Spinal cord (tissue), 10 donors: ENCODE data around the gene TFDP1. TPM values are rescaled to one million over a fixed set of nuclear protein-coding genes. Genes with fewer than 3 reads are reported as not detected.
"Not testable (repeated sequence)": the region's sequence is repeated elsewhere in the genome, so short reads cannot be mapped to it uniquely, and the experiment has no call there.

Experiments used
- DNase-seq, 6 donors: peaks; one replicate each; pipeline versions ENCODE4 v3.0.0 to v3.0.0-alpha.2; 2013 to 2015; ENCODE audit warnings: low spot score in 6 of 6, low read depth in 4 of 6
- H3K27ac ChIP-seq: one replicate; pipeline ENCODE4 v1.5.1; 2013; ENCODE audit warnings: low read depth, low read length, control low read depth
- H3K27me3 ChIP-seq: one replicate; pipeline ENCODE4 v1.6.1; 2013; ENCODE audit warnings: low read length; ENCODE audit not compliant: control insufficient read depth, insufficient read depth
- H3K36me3 ChIP-seq: one replicate; pipeline ENCODE4 v1.6.1; 2013; ENCODE audit warnings: low read length; ENCODE audit not compliant: control insufficient read depth, insufficient read depth
- H3K4me1 ChIP-seq: one replicate; pipeline ENCODE4 v1.6.1; 2013; ENCODE audit warnings: low read length; ENCODE audit not compliant: control insufficient read depth, insufficient read depth
- H3K4me3 ChIP-seq: one replicate; pipeline ENCODE4 v1.5.1; 2013; ENCODE audit warnings: low read depth, low read length, control low read depth
- H3K9me3 ChIP-seq: one replicate; pipeline ENCODE4 v1.6.1; 2013; ENCODE audit warnings: low read length; ENCODE audit not compliant: control insufficient read depth, insufficient read depth
- WGBS: methylation state at CpG from one replicate; pipeline ENCODE4 v1.1.5; 2013; ENCODE audit warnings: missing lambda C conversion rate; ENCODE audit not compliant: insufficient coverage; 5-methylcytosine and 5-hydroxymethylcytosine counted together
- polyA plus RNA-seq, 2 donors: library from polyadenylated mRNA; unstranded; fragments of 120-200 nt; gene quantifications; one replicate each; pipeline ENCODE4 v1.2.1, GENCODE V29; 2013; ENCODE audit not compliant: insufficient read length in 2 of 2
- total RNA-seq, 2 donors: library from RNA; depleted of rRNA in 1 of 2; stranded (reverse); fragments of 120-200 nt in 1 of 2; fragments of >200 nt in 1 of 2; gene quantifications; one replicate each; pipeline versions ENCODE4 v1.2.3 to v1.2.4, GENCODE V29; 2013 to 2014
- donor health status: healthy.

Gene TFDP1
- total and polyA plus RNA-seq, 4 donors, result 43.9 to 87.7 (median 63.8) TPM

- DNase-seq, H3K27me3 ChIP-seq, H3K27ac ChIP-seq, H3K9me3 ChIP-seq, H3K4me1 ChIP-seq, H3K4me3 ChIP-seq: not testable (repeated sequence)
- 99% methylated on average over 14 of the region's 21 CpGs for WGBS
- peaks cover 54% of the 10 kb centered on the region for H3K36me3 ChIP-seq
Measured at GRCh38 chr13:113594066-113594821, 9.7 kb downstream of the TFDP1 start.

GRCh38 chr13:113595131-113595530 lies 10.6 kb downstream of the TFDP1 start:
- H3K9me3 ChIP-seq, result no peaks in the 10 kb centered on the region

GRCh38 chr13:113596321-113597200 lies 12.0 kb downstream of the TFDP1 start:
- H3K4me1 ChIP-seq, result peaks cover 7% of the 10 kb centered on the region
- no peak overlapping the region for H3K27ac ChIP-seq
- H3K36me3 ChIP-seq, result peaks cover 67% of the 10 kb centered on the region
- no peak for DNase-seq
- WGBS, result 96% methylated on average over 22 of the region's 27 CpGs
- H3K9me3 ChIP-seq, result peaks cover 2% of the 10 kb centered on the region
- H3K27me3 ChIP-seq, result no peaks in the 10 kb centered on the region
- H3K4me3 ChIP-seq, result no peak overlapping the region

More at GRCh38 chr13:113595131-113595530, 10.6 kb downstream of the TFDP1 start:
- DNase-seq, result no peak
- H3K4me3 ChIP-seq, result no peak overlapping the region
- no peak overlapping the region for H3K27ac ChIP-seq
- no peaks in the 10 kb centered on the region for H3K27me3 ChIP-seq
- H3K36me3 ChIP-seq, result peaks cover 54% of the 10 kb centered on the region
- H3K4me1 ChIP-seq, result peaks cover 7% of the 10 kb centered on the region
- 91% methylated on average over 1 of the region's 8 CpGs for WGBS

DNA sequence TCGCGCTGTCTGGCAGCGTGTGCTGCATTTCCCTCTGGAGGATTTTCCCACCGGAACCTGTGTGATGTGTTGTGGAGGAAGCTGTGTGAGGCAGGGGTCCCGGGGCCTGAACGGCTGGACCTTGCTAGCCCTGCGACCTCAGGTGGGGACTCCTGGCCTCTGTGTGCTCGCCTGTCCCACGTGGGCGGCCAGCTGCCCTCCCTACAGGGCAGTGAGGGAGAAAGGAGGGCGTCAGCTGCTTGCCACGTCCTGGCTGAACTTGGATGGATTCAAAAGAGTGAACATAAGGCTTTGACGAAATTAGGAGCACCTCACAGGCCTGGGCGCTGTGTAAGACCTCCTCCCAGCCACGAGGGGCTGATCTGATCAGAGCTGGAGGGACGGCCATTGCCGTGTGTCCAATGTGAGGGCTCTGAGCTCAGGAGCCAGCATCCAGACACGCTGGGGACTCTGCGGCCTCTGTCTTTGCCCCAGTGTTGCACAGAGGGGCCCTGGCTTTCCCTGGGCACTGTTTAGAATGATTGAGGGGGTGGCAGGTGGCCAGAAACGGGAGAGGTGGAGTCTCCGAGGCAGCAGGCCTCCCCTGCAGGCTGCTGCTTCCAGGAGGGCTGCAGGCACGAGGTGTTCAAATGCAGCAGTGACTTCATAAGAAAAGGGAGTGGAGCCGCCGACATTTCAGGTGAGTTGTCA lies 13.0 kb downstream of the TFDP1 start:
- Histone ChIP-seq H3K4me1 (peaks cover 12% of the 10 kb centered on the region), H3K27me3 (no peaks in the 10 kb centered on the region), H3K4me3 (no peak overlapping the region), H3K36me3 (peaks cover 70% of the 10 kb centered on the region), H3K9me3 (peaks cover 2% of the 10 kb centered on the region), H3K27ac (no peak overlapping the region)
- WGBS, result 80% methylated on average over 22 of the region's 24 CpGs
- DNase-seq, result no peak

DNA sequence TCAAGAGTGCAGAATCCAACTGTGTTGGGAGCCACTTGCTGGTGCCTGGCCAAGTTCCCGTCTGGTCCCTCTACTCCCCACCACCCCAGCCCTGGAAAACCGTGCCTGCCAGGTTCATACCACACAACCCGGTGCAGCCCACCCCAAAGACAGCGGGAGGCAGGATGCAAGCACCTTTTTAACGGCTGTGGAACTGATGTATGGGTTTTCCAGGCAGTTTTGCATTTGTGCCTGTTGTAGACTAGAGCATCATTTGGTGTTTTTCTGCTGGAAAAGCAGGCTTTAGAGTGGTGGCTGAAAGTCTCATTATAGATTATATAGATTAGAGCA lies 13.5 kb downstream of the TFDP1 start:
- no peak overlapping the region for H3K27ac ChIP-seq
- WGBS, result 100% methylated on average over 2 of the region's 5 CpGs
- H3K9me3 ChIP-seq, result peaks cover 2% of the 10 kb centered on the region
- H3K4me3 ChIP-seq, result no peak overlapping the region
- no peaks in the 10 kb centered on the region for H3K27me3 ChIP-seq
- DNase-seq, result no peak
- H3K4me1 ChIP-seq, result peaks cover 15% of the 10 kb centered on the region
- peaks cover 66% of the 10 kb centered on the region for H3K36me3 ChIP-seq

DNA sequence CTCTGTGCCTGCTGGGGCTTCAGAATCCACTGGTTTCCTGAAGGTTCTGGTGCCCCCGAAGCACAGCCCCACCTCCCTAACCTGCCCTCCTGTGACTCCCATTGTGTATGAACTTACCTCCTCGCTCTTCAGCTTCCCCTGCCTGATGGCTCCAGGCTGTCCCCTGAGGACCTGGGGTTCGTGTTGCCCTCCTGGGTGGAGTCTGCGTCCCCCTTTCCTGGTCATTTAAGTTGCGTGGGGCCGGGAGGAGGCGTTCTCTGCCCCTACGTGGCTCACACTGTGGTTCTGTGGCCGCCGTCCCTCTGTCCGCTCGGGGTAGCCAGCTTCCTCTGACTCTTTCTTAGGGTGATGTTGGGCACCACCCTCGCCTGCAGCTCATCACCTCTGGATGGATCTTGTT lies 13.9 kb downstream of the TFDP1 start:
- WGBS, result 95% methylated on average over 13 of the region's 13 CpGs
- Histone ChIP-seq H3K36me3 (peaks cover 64% of the 10 kb centered on the region), H3K9me3 (peaks cover 2% of the 10 kb centered on the region)

GRCh38 chr13:113599391-113599790 lies 14.8 kb downstream of the TFDP1 start:
- 98% methylated on average over 12 of the region's 12 CpGs for WGBS
- H3K27ac ChIP-seq, result no peak overlapping the region
- H3K4me1 ChIP-seq, result peaks cover 17% of the 10 kb centered on the region
- no peak overlapping the region for H3K4me3 ChIP-seq
- peaks cover 2% of the 10 kb centered on the region for H3K9me3 ChIP-seq
- H3K36me3 ChIP-seq, result peaks cover 59% of the 10 kb centered on the region
- no peak for DNase-seq
- H3K27me3 ChIP-seq, result no peaks in the 10 kb centered on the region

More for the DNA sequence above, 13.9 kb downstream of the TFDP1 start:
- H3K4me1 ChIP-seq, result peaks cover 17% of the 10 kb centered on the region
- H3K4me3 ChIP-seq, result no peak overlapping the region
- no peak for DNase-seq
- H3K27me3 ChIP-seq, result no peaks in the 10 kb centered on the region
- H3K27ac ChIP-seq, result no peak overlapping the region

- no peak for DNase-seq
- no peak overlapping the region for H3K27ac ChIP-seq
- H3K36me3 ChIP-seq, result peaks cover 68% of the 10 kb centered on the region
- H3K4me1 ChIP-seq, result peaks cover 17% of the 10 kb centered on the region
- peaks cover 2% of the 10 kb centered on the region for H3K9me3 ChIP-seq
- WGBS, result over 99% methylated on average over 27 of the region's 28 CpGs
- H3K27me3 ChIP-seq, result no peaks in the 10 kb centered on the region
- H3K4me3 ChIP-seq, result no peak overlapping the region
Measured at GRCh38 chr13:113601166-113602070, 16.9 kb downstream of the TFDP1 start.
